RWPE1 (cell line): Measurements from ENCODE around the gene SPATS2.

ENCODE experiments used
- CTCF ChIA-PET: fragments of 350-600 bp; sonication (Branson Sonifier 250); formaldehyde crosslinking; extraction: SDS; loops from one replicate; lab custom pipeline; 2021; lab: Yijun Ruan, JAX
- POLR2A ChIA-PET: fragments of 400-600 bp; formaldehyde crosslinking; extraction: SDS; loops from one replicate; lab custom pipeline; 2020; ENCODE audit warnings: antibody characterized with exemption; ENCODE audit not compliant: low non-redundant PET; lab: Yijun Ruan, JAX
- DNase-seq: peaks from one replicate; pipeline ENCODE4 v3.0.0; 2012; ENCODE audit warnings: low spot score
- H3K27ac ChIP-seq: fragments of 450-650 bp; 2 replicates; pipeline ENCODE4 v1.5.1; 2017
- TF ChIP-seq, protein P1 (sequence below): fragments of 450-650 bp; conservative IDR thresholded peaks from 2 replicates; pipeline ENCODE4 v1.5.1; 2017; ENCODE audit warnings: low read depth, mild to moderate bottlenecking

The SPATS2 gene

DNA sequence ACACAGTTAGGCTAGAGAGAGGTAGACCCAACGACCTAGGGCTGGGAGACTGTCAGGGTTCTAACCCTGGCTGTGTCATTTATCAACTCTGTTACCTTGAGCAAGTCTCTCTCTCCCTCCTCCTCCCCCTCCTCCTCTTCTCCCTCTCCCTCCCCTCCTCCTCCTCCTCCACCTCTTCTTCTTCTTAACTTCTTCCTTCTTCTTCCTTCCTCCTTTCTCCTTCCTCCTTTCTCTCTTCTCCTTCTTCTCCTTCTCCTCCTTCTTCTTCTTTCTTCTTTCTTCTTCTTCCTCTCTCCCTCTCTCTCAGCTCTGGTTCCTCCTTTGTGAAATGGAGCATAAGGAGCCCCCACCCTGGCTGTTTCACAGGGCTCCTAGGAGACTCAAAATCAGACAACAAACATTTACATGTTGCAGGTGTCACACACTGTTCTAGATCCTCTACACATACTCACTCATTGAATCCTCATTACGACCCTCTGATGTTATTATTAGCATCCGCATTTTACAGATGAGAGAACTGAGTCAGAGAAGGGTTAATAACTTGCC lies 169.3 kb downstream of the SPATS2 start:
- TF ChIP-seq, protein P1, sequence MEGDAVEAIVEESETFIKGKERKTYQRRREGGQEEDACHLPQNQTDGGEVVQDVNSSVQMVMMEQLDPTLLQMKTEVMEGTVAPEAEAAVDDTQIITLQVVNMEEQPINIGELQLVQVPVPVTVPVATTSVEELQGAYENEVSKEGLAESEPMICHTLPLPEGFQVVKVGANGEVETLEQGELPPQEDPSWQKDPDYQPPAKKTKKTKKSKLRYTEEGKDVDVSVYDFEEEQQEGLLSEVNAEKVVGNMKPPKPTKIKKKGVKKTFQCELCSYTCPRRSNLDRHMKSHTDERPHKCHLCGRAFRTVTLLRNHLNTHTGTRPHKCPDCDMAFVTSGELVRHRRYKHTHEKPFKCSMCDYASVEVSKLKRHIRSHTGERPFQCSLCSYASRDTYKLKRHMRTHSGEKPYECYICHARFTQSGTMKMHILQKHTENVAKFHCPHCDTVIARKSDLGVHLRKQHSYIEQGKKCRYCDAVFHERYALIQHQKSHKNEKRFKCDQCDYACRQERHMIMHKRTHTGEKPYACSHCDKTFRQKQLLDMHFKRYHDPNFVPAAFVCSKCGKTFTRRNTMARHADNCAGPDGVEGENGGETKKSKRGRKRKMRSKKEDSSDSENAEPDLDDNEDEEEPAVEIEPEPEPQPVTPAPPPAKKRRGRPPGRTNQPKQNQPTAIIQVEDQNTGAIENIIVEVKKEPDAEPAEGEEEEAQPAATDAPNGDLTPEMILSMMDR: no peak
- no peak overlapping the region for H3K27ac ChIP-seq
- no peak for DNase-seq
- ChIA-PET CTCF (interaction anchor here (1.2 kb wide), 2 partner anchors 23 to 44 kb away, joined by 3 to 4 read pairs; no protein-coding TSS in a partner anchor), POLR2A (no interaction called here)

DNA sequence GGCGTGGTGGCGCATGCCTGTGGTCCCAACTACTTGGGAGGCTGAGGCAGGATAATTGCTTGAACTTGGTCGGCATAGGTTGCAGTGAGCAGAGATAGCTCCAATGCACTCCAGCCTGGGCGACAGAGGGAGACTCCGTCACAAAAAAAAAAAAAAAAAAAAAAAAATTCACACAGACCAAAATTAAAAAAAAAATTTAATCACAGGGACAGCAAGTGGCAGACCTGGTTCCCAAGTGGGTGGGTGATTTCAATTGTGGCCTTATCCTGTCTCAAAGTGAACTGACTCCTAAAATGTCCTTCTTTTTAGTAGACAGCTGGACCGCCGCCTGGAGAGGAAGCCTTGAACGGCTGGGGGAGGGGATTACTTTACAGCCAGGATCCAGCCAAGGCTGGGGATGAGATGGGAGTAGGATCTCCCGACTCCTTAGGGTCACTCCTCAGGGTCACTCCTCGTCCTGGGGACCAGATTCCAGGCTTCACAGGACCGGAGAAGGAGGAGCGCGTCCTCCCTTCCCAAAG lies 170.0 kb downstream of the SPATS2 start:
- no peak for DNase-seq
- TF ChIP-seq, protein P1: no peak
- ChIA-PET CTCF (interaction anchor here (0.6 to 0.7 kb wide), 2 partner anchors 20 to 472 kb away, joined by 5 to 7 read pairs; no protein-coding TSS in a partner anchor), POLR2A (no interaction called here)
- no peak overlapping the region for H3K27ac ChIP-seq

DNA sequence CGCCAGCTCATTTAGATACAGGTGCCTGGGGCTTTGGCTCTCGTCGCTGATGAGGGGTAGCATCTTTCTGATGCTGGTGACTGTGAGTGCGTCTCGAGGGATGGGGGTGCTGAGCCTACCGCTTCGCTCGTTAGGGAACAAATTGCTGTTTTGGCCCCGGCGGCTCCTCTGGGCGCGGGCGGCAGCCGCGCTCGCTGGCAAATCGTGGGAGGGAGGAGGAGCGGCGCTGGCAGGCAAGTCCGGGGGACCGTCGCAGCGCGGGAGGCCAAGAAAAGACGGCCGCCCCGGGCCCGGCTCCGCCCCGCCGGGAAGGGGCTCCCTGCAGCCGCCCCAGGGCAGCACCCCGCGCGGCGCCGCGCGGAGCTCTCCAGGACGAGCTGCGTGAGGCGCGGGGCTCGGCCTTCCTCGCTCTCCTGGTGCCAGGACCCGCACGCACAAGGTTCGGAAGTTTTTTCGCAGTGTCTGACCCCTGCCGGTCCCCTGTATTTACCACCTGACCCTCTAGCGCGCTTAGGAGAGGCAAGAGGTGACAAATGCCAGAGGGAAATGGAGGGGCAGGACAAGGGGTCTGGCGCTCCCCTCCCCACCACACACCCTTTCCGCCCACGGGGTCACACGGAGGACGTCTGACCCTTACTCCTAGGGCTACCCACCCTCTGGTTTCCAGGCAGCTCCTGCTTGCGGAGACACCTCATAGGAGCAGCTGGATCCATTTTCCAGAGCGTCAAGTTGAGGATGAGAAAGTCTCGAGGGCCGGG lies 170.7 kb downstream of the SPATS2 start:
- CTCF ChIA-PET: interaction anchor here (0.6 to 0.7 kb wide), 2 partner anchors 20 to 472 kb away, joined by 5 to 7 read pairs; no protein-coding TSS in a partner anchor
- no peak for DNase-seq
- POLR2A ChIA-PET: no interaction called here
- no peak overlapping the region for H3K27ac ChIP-seq
- TF ChIP-seq, protein P1: no peak

DNA sequence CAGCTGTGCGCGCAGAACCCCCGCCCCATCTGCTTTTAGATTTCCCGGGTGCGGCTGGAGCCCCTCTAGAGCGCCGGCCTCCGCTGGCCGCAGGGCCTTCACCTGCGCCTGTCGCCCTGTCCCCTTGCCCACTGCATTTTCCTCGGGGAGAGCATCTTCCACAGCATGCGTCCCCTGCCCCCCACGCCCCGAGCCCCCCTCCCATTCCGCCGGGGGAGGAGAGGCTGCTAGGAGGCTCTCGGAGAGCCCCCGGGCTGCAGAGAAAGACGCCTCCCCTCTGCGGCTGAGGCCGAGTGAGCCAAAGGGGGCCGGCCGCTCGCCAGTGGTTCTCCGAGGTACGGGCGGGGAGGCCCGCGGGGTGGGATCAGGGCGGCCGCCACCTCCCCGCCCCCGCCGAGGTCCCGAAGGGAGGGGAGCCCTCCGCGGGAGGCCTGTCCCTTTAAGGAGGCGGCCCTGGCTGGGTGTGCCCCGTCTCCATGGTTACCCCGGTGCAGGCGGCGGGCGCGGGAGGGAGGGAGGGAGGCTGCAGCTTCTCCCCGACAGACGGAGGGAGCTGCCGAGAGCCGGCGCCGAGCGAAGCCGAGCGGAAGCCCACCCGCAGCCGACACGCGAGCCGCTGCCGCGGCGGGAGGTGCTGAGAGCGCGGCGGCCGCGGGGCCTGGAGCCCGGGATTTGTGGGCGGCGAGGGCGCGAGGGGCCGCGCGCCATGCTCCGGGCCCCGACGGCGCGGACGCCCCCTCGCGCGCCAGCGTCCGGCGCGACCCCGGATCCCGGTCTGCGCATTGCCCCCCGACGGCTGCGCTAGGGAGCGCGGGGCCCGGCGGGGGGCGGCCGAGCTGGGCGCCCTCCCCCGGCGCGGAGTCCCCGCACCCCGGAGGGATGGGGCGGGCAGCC lies 171.5 kb downstream of the SPATS2 start, which contains the start of gene KCNH3:
Gene KCNH3 (plus strand): TSS at position 521 of the 894 bp plus-strand sequence. CDS start 387 bp downstream, outside the sequence.
- CTCF ChIA-PET: no interaction called here
- TF ChIP-seq, protein P1: no peak
- peak; percentile 79 for DNase-seq
- H3K27ac ChIP-seq: no peak within 1 kb of the TSS
- POLR2A ChIA-PET: no interaction called here

DNA sequence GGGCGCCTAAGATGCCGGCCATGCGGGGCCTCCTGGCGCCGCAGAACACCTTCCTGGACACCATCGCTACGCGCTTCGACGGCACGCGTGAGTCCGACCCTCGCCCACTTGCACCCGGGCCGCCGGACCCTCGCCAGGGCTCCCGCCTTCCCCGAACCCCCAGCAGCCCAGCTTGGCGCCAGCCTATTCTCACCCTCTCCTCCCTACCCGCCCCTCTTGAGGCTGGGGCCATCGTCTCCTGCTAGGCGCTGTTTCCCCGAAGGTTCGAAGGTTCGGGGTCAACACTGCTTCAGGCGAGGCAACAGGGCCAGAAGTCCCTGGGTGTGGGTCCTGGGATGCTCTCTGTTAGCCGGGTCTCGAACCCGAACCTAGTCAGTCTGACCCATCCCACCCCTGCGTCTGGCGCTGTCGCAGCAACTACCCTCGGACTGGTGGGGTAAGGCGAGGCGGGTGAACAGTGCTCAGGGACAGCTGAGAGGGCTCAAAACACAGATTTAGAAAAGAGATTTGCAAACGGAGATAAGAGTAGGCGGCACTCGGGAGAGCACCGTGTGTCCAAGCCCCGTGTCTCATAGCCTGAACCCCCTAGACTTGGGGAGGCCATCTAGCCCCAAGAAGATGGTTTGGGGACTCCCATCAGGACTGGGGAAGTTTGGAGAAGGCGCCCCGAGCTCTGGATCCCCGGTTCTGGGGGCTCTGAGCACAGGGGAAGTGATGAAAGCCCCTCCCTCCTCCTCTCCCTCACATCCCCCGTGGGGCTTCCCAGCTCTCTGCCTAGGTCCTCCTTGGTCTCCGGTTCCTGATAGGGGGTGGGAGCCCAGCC lies 172.4 kb downstream of the SPATS2 start:
- DNase-seq: no peak
- H3K27ac ChIP-seq: no peak overlapping the region
- TF ChIP-seq, protein P1: no peak
- ChIA-PET CTCF (no interaction called here), POLR2A (no interaction called here)
